DOHH2 (cell line): ENCODE data around the gene OR5B2.

Experiments
- EZH2phosphoT487 ChIP-seq: fragments of 200-600 bp; sonication (generic); IDR thresholded peaks from 2 replicates; pipeline ENCODE4 v1.6.1; 2017; ENCODE audit warnings: borderline replicate concordance, mild to moderate bottlenecking, antibody characterized with exemption, low read length, moderate library complexity, mixed read lengths
- TF ChIP-seq, protein P1 (sequence below): fragments of 200-600 bp; sonication (generic); IDR thresholded peaks from one replicate; pipeline ENCODE4 v1.5.1; 2014; ENCODE audit warnings: antibody characterized with exemption, mild to moderate bottlenecking, low read depth, low read length; ENCODE audit not compliant: poor library complexity, severe bottlenecking

GRCh38 chr11:58428021-58428420, at the start of gene OR5B2:
- TF ChIP-seq, protein P1, sequence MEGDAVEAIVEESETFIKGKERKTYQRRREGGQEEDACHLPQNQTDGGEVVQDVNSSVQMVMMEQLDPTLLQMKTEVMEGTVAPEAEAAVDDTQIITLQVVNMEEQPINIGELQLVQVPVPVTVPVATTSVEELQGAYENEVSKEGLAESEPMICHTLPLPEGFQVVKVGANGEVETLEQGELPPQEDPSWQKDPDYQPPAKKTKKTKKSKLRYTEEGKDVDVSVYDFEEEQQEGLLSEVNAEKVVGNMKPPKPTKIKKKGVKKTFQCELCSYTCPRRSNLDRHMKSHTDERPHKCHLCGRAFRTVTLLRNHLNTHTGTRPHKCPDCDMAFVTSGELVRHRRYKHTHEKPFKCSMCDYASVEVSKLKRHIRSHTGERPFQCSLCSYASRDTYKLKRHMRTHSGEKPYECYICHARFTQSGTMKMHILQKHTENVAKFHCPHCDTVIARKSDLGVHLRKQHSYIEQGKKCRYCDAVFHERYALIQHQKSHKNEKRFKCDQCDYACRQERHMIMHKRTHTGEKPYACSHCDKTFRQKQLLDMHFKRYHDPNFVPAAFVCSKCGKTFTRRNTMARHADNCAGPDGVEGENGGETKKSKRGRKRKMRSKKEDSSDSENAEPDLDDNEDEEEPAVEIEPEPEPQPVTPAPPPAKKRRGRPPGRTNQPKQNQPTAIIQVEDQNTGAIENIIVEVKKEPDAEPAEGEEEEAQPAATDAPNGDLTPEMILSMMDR: no peak
- no peak for TF ChIP-seq EZH2phosphoT487
